ENCODE measurements around the gene SLFN13.
"Not testable (repeated sequence)": the region's sequence is repeated elsewhere in the genome, so short reads cannot be mapped to it uniquely, and the experiment has no call there.

SLFN13 gene

GRCh38 chr17:35432176-35433074, 16.1 kb downstream of the SLFN13 start, which contains the start of gene SLFN12:
TSS of gene SLFN12 (minus strand) at chr17:35432500. CDS start at chr17:35423028, 9,472 bp downstream.
- no peak for TF ChIP-seq CTCF (IDR thresholded peaks at IDR 0.05; ENCODE audit: insufficient read depth, missing control alignments)
- FAIRE-seq (no peak), DNase-seq (ENCODE audit: insufficient read length, low spot score) (no peak)

- no peak for TF ChIP-seq CTCF (IDR thresholded peaks at IDR 0.05; ENCODE audit: insufficient read depth, missing control alignments)
- FAIRE-seq: no peak
These were observed 18.9 kb downstream of the SLFN13 start for GRCh38 chr17:35429702-35430101.

GRCh38 chr17:35428229-35428628, 20.3 kb downstream of the SLFN13 start:
- FAIRE-seq (no peak), DNase-seq (ENCODE audit: insufficient read length, low spot score) (no peak)
- no peak for TF ChIP-seq CTCF (IDR thresholded peaks at IDR 0.05; ENCODE audit: insufficient read depth, missing control alignments)

More at GRCh38 chr17:35429702-35430101, 18.9 kb downstream of the SLFN13 start:
- no peak for DNase-seq (ENCODE audit: insufficient read length, low spot score)

- FAIRE-seq: no peak
- DNase-seq (ENCODE audit: insufficient read length, low spot score): no peak
- no peak for TF ChIP-seq CTCF (IDR thresholded peaks at IDR 0.05; ENCODE audit: insufficient read depth, missing control alignments)
These were observed 24.8 kb downstream of the SLFN13 start for GRCh38 chr17:35423761-35424160.

- FAIRE-seq: not testable (repeated sequence)
These were observed 27.5 kb downstream of the SLFN13 start for GRCh38 chr17:35421069-35421468.

GRCh38 chr17:35416659-35417058, 31.9 kb downstream of the SLFN13 start:
- FAIRE-seq: no peak
- TF ChIP-seq CTCF (IDR thresholded peaks at IDR 0.05; ENCODE audit: insufficient read depth, missing control alignments): no peak
- no peak for DNase-seq (ENCODE audit: insufficient read length, low spot score)

More at GRCh38 chr17:35421069-35421468, 27.5 kb downstream of the SLFN13 start:
- not testable (repeated sequence) for DNase-seq (ENCODE audit: insufficient read length, low spot score)

- not testable (repeated sequence) for FAIRE-seq; DNase-seq (ENCODE audit: insufficient read length, low spot score)
These were observed 33.9 kb downstream of the SLFN13 start for GRCh38 chr17:35414707-35415106.

- FAIRE-seq (no peak), DNase-seq (ENCODE audit: insufficient read length, low spot score) (no peak)
- TF ChIP-seq CTCF (IDR thresholded peaks at IDR 0.05; ENCODE audit: insufficient read depth, missing control alignments): no peak
These were observed 34.3 kb downstream of the SLFN13 start for GRCh38 chr17:35414247-35414646.

All from D721Med (cell line).